ENCODE measurements around the gene SMIM21. TPM values are rescaled to one million over a fixed set of nuclear protein-coding genes. Genes with fewer than 3 reads are reported as not detected.

The SMIM21 gene
- total RNA-seq, 1 experiment from 2014 or later = not detected

- Mint-ChIP-seq H3K27ac (ENCODE audit: unreplicated experiment) (no peak overlapping the region), H3K36me3 (ENCODE audit: insufficient read depth, unreplicated experiment) (no peaks in the 10 kb centered on the region), H3K4me3 (ENCODE audit: unreplicated experiment) (no peak overlapping the region), H3K27me3 (ENCODE audit: insufficient read depth, unreplicated experiment) (peaks cover 4% of the 10 kb centered on the region), H3K4me1 (ENCODE audit: low read depth, unreplicated experiment) (no peaks in the 10 kb centered on the region), H3K9me3 (ENCODE audit: unreplicated experiment) (no peaks in the 10 kb centered on the region)
- Histone ChIP-seq H3K27me3 (replicated peaks; ENCODE audit: control insufficient read depth, insufficient read depth, low read length) (no peaks in the 10 kb centered on the region), H3K36me3 (ENCODE audit: control insufficient read depth, insufficient read depth, low read length) (no peaks in the 10 kb centered on the region), H3K4me3 (ENCODE audit: low read depth, low read length) (no peak overlapping the region), H3K4me1 (no peaks in the 10 kb centered on the region), H3K9me3 (no peaks in the 10 kb centered on the region)
- intact Hi-C loops (cut with micrococcal nuclease; ENCODE audit: unreplicated experiment) = no loop called here
- BruUV-seq (replicated peaks) = no TSS peak
- no peak for DNase-seq
- TF ChIP-seq CTCF (IDR thresholded peaks at IDR 0.05; ENCODE audit: insufficient read depth in 1 of 2, low read depth in 1 of 2, low read length in 1 of 2, severe bottlenecking in 1 of 2, unreplicated experiment in 1 of 2) = no peak
- ChIA-PET POLR2A (no interaction called here), CTCF (no interaction called here)
Measured at GRCh38 chr18:75471850-75472249, 44.3 kb upstream of the SMIM21 start.

- no peaks in the 10 kb centered on the region for H3K9me3 Mint-ChIP-seq (ENCODE audit: unreplicated experiment)
- BruUV-seq (replicated peaks) = no TSS peak
- no peak for TF ChIP-seq CTCF (IDR thresholded peaks at IDR 0.05; ENCODE audit: insufficient read depth in 1 of 2, low read depth in 1 of 2, low read length in 1 of 2, severe bottlenecking in 1 of 2, unreplicated experiment in 1 of 2)
- peaks cover 12% of the 10 kb centered on the region for H3K27me3 Mint-ChIP-seq (ENCODE audit: insufficient read depth, unreplicated experiment)
- H3K4me1 ChIP-seq = no peaks in the 10 kb centered on the region
- no peaks in the 10 kb centered on the region for H3K27me3 ChIP-seq (replicated peaks; ENCODE audit: control insufficient read depth, insufficient read depth, low read length)
- H3K36me3 ChIP-seq (ENCODE audit: control insufficient read depth, insufficient read depth, low read length) = no peaks in the 10 kb centered on the region
- H3K4me1 Mint-ChIP-seq (ENCODE audit: low read depth, unreplicated experiment) = no peaks in the 10 kb centered on the region
- H3K27ac Mint-ChIP-seq (ENCODE audit: unreplicated experiment) = no peak overlapping the region
- no peaks in the 10 kb centered on the region for H3K9me3 ChIP-seq
- ChIA-PET CTCF (no interaction called here), POLR2A (no interaction called here)
- no peak overlapping the region for H3K4me3 ChIP-seq (ENCODE audit: low read depth, low read length)
- no peak overlapping the region for H3K4me3 Mint-ChIP-seq (ENCODE audit: unreplicated experiment)
- intact Hi-C loops (cut with micrococcal nuclease; ENCODE audit: unreplicated experiment) = no loop called here
- DNase-seq = no peak
- H3K36me3 Mint-ChIP-seq (ENCODE audit: insufficient read depth, unreplicated experiment) = no peaks in the 10 kb centered on the region
Measured at GRCh38 chr18:75467851-75468250, 40.3 kb upstream of the SMIM21 start.

GRCh38 chr18:75467281-75467795 lies 39.8 kb upstream of the SMIM21 start:
- CTCF ChIA-PET = no interaction called here
- Histone ChIP-seq H3K4me3 (ENCODE audit: low read depth, low read length) (no peak overlapping the region), H3K4me1 (no peaks in the 10 kb centered on the region), H3K27me3 (replicated peaks; ENCODE audit: control insufficient read depth, insufficient read depth, low read length) (no peaks in the 10 kb centered on the region), H3K9me3 (no peaks in the 10 kb centered on the region), H3K36me3 (ENCODE audit: control insufficient read depth, insufficient read depth, low read length) (no peaks in the 10 kb centered on the region)
- Mint-ChIP-seq H3K4me1 (ENCODE audit: low read depth, unreplicated experiment) (no peaks in the 10 kb centered on the region), H3K27me3 (ENCODE audit: insufficient read depth, unreplicated experiment) (peaks cover 12% of the 10 kb centered on the region), H3K9me3 (ENCODE audit: unreplicated experiment) (no peaks in the 10 kb centered on the region), H3K4me3 (ENCODE audit: unreplicated experiment) (no peak overlapping the region), H3K36me3 (ENCODE audit: insufficient read depth, unreplicated experiment) (no peaks in the 10 kb centered on the region), H3K27ac (ENCODE audit: unreplicated experiment) (no peak overlapping the region)
- TF ChIP-seq CTCF (IDR thresholded peaks at IDR 0.05; ENCODE audit: insufficient read depth in 1 of 2, low read depth in 1 of 2, low read length in 1 of 2, severe bottlenecking in 1 of 2, unreplicated experiment in 1 of 2) = no peak
- POLR2A ChIA-PET = no interaction called here
- no peak for DNase-seq
- BruUV-seq (replicated peaks) = no TSS peak
- intact Hi-C loops (cut with micrococcal nuclease; ENCODE audit: unreplicated experiment) = no loop called here

Data from Caco-2 (cell line).